ENCODE measurements around the gene QSOX2.
"Not testable (repeated sequence)": the region's sequence is repeated elsewhere in the genome, so short reads cannot be mapped to it uniquely, and the experiment has no call there.

Gene QSOX2

GRCh38 chr9:136266641-136267040 lies 21.0 kb upstream of the QSOX2 start:
- DNase-seq (ENCODE audit: low spot score): not testable (repeated sequence)

DNA sequence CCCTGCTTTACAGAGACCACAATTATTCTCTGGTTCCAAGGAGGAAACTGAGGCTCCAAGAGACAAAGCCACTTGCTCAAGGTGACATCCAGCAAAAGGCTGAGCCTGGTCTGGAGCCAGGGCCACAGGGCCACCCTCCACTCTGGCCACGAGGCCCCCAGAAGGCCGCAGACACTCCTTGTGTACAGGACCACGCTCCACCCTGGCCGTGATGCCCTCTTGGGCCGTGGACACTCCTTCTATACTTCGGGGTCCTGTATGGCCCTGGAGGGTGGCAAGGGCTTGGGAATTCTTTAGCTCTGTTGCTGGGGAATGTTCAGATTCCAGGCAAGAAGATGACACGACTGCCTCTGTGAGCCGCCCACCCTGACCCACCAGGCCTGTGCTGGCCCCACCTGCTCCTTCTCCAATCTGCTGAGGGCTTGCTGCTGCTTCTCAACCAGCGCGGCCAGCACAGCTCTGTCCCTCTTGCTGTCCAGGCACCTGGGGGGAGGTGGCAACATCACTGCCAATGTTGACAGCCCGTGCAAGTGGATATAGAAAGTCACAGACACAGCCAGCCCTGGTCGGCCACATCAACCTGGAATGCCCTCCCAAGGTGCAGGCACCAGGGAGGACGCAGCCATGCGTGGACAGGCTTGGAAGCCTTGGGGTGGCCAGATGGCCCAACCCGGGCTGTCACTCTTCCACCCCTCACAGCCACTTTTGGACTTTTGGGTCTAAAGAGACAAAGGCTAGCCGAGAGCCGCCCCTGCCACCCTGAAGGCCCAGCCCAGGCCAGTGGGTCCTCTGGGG lies 20.1 kb upstream of the QSOX2 start:
- no peak for DNase-seq (ENCODE audit: low spot score)

- DNase-seq (ENCODE audit: low spot score): no peak
Measured at GRCh38 chr9:136264441-136265405, 19.1 kb upstream of the QSOX2 start.

- DNase-seq (ENCODE audit: low spot score): peak; percentile 41
Measured at GRCh38 chr9:136264031-136264430, 18.4 kb upstream of the QSOX2 start.

DNA sequence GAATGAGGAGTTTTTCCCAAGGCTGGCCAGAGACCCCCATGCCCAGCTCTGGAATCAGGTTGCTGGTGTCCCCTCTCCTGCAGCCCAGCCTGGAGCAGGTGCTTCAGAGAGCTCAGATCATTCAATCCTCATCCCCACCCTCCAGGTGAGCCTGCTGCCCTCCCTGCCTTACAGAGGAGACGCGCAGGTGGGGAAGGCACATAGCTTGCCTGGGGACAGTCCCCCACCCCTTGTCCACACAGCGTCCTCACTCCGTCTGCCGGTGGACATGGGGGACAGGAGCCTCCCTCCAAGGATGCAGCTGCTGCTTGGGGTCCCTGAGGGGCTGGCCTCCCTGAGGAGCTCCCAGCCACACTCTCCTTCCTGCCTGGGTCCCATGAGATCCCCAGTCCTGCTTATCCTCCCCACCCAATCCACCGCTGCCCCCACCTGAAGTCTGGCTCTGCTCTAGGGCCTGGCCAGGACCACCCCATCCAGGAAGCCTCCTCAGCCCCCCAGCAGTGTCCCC lies 17.1 kb upstream of the QSOX2 start:
- DNase-seq (ENCODE audit: low spot score): no peak

DNA sequence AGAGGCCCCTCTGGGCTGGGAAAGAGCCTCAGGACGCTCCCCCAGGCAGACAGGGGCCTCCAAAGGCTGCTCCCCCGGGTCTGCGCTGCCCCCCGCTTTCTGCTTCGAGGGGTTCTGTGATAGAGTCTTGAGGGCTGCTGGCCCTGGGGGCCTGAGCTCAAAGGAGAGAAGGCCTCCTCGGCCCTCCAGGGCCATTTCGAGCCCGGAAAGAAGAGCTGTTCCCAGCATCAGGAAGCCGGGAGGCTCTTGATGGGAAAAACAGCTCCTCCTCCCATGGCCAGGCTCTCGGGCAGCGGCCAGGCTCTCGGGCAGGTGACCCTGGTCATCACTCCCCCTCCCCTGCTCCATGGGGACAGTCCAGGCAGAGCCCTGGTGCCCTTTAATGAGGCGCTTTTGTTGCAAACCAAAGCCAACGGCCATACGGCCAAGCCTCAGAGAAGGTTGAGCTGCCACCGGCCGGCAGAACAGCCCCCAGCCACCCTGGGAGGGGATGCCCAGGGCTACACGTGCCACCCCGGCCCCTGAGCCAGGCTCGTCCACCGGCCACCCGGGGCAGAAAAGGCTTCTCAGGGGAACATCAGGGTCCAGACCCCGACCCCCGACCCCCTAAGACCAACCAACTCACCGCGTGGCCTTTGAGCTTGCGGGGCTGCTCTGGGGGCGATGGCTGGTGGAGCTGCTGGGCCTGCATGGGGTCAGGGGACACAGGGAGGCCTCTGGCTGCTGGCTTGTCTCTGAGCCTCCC lies 16.2 kb upstream of the QSOX2 start:
- no peak for DNase-seq (ENCODE audit: low spot score)

DNA sequence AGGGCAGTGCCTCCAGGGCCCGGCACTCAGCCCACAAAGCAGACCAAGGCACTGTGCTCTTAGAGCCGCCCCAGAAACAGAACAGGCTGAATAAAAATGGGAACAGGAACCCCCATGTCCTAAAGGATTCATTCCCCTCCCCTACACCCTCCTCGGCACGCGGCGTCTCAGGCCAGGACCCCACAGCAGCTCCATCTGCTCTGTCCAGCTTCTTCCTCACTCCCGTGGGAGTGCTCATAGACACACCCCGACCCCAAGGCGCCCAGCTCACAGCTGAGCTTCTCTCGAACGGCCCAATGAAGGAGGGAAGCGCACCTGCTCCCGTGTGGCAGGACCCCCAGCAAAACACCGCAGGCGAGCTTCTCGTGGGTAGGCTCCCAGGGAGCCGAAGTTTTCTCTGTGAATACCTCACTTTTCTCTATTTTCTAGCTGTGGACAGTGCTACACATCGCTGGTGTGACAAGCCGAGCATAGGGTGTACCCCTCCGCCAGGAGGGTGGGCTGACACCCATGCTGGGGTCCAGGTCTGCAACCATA lies 15.4 kb upstream of the QSOX2 start:
- no peak for DNase-seq (ENCODE audit: low spot score)

- DNase-seq (ENCODE audit: low spot score): no peak
Measured at GRCh38 chr9:136260521-136260920, 14.9 kb upstream of the QSOX2 start.

DNA sequence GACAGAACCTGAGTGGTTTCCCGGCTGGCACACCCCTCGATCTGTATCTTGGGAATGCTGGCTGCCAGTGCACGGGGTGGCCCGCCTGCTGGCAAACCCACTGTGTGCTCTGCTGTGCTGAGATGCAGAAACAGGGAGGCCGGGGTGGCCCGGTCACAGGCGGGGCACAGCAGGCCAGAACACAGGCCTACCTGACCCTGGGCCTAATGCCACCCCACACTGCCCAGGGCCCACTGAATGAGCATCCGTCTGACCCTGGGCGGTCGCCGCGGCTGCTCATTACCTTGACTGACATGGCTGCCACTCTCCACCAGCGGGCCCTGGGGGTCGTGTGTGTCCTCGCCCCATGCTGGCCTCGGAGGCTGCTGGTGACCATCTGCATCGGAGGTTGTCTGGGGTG lies 14.2 kb upstream of the QSOX2 start:
- no peak for DNase-seq (ENCODE audit: low spot score)

GRCh38 chr9:136259517-136259813 lies 13.9 kb upstream of the QSOX2 start:
- DNase-seq (ENCODE audit: low spot score): no peak

DNA sequence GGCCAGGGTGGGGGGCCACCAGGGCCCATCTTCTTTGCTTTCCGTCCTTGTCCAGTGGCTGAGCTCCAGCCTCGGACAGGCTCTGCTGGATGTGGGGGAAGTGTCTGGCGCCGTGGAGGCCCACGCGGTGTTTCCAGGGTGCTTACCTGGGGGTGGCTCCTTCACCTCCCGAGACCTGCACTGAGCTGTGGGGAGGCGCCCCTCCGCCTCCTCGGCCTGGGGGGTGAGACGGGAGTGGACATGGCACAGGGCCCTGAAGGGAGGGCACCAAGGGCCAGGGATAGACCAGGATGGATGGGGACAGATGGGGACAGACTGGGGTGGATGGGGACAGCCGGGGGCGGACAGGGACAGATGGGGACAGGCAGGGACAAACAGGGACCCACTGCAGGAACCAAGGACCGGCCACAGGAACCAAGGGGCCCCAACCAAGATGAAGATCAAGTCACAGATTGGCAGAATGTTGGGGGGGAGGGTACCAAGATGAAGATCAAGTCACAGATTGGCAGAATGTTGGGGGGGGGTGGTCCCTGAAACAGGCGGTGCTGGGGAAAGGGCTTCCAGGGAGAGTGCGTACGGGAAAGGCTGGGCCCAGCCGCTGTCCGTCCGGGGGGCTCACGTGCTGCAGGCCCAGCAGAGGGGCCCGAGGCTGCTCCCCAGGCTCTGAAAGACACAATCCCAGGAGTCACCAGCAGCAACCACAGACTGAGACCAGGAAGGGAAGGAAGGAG lies 13.3 kb upstream of the QSOX2 start:
- DNase-seq (ENCODE audit: low spot score): no peak

GRCh38 chr9:136258299-136258625 lies 12.7 kb upstream of the QSOX2 start:
- no peak for DNase-seq (ENCODE audit: low spot score)

- DNase-seq (ENCODE audit: low spot score): peak; percentile 42
Measured at GRCh38 chr9:136257381-136258298, 12.0 kb upstream of the QSOX2 start.

DNA sequence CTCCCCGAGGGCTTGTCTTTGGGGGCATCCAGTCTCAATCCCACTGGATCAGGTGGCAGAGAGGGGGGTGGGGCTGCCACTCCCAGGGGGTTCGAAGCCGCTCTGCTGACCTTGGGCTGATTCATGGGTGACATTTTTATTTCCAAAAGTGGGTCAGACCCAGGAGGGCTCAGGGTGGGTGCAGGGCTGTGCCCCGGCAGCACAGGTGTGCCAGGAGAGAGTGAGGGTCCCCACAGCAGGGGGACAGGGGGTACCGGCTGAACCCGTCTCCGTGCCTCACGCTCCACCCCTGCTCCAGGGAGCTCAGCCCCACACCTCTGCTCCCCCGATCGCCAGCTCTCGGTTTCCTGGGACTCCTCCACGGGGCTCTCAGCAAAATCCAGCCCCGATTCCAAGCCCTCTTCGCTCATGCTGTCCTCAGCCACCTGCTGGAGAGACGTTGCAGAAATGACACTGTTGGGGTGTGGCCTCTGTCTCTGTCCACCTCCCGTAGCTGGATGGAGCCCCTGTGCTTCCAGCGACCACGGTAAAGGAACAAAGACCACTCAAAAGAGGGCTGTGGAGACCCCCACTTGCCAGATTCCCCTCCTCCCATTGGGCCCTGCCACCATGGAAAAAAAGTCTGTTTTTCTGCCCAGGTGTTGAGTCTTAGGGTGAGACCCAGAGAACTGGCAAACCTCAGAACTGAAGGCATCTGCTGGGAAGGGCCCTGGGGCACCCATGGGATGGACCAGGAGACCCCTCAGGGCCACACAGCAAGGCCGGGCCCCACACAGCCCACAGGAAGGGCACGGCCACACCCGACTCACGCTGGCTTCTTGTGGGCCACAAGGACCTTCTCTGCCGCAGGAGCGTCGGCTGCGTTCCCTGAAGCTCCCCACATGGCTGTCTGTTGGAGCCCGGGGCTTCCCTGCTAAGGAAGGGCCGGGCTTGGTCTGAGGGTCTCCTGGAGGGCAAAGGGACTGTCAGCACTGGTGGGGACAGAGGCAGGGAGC lies 10.6 kb upstream of the QSOX2 start:
- DNase-seq (ENCODE audit: low spot score): no peak

DNA sequence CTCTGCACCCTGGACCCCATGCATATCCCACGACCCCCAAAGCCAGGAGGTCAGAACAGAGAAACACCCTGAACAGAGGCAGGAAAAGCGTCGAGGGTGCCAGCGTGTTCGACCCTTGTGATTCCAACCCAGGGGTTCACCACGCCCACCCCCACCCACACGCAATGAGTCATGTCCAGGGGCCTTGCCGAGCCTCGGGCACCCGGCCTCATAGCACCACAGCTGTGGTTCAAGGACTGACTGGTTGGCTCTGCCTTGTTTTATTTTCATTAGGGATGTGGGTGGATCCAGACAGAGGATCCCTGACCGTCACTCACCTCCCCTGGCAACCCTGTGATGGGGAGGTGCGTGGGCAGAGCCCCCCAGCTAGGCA lies 9.5 kb upstream of the QSOX2 start:
- DNase-seq (ENCODE audit: low spot score): no peak

- no peak for DNase-seq (ENCODE audit: low spot score)
Measured at GRCh38 chr9:136254381-136255165, 9.0 kb upstream of the QSOX2 start.

GRCh38 chr9:136253246-136254130 lies 7.9 kb upstream of the QSOX2 start:
- no peak for DNase-seq (ENCODE audit: low spot score)
